Ovary (tissue), 9 donors: ENCODE measurements around the gene EIF5A. TPM values are rescaled to one million over a fixed set of nuclear protein-coding genes. Genes with fewer than 3 reads are reported as not detected.

ENCODE experiments used
- DNase-seq, 5 donors: peaks; one replicate each; pipeline ENCODE4 v3.0.0-alpha.2; 2019 to 2020
- H3K27ac ChIP-seq, 2 donors: fragments of 200-600 bp; one replicate each; pipeline versions ENCODE4 v1.5.1 to v1.8.0; 2019 to 2022
- H3K27me3 ChIP-seq: fragments of 200-600 bp; one replicate; pipeline ENCODE4 v1.8.0; 2022
- H3K36me3 ChIP-seq: fragments of 200-600 bp; sonication (generic); one replicate; pipeline ENCODE4 v1.5.1; 2019
- H3K4me1 ChIP-seq: one replicate; pipeline ENCODE4 v1.8.1; 2013; ENCODE audit warnings: mild to moderate bottlenecking, moderate library complexity; ENCODE audit not compliant: insufficient read depth
- H3K4me3 ChIP-seq: fragments of 200-600 bp; sonication (generic); one replicate; pipeline ENCODE4 v1.5.1; 2017
- H3K9me3 ChIP-seq, 2 donors: fragments of 200-600 bp in 1 of 2; sonication (generic) in 1 of 2; one replicate each; pipeline versions ENCODE4 v1.5.1 to v1.8.1; 2013 to 2019; ENCODE audit warnings: mild to moderate bottlenecking in 1 of 2, moderate library complexity in 1 of 2
- EP300 ChIP-seq: sonication (generic); formaldehyde crosslinking; IDR thresholded peaks from one replicate; pipeline ENCODE4 v1.6.1; 2017; ENCODE audit warnings: antibody characterized with exemption
- POLR2A ChIP-seq: fragments of 450-650 bp; IDR thresholded peaks from one replicate; pipeline ENCODE4 v1.6.1; 2017; ENCODE audit warnings: antibody characterized with exemption, mild to moderate bottlenecking, moderate library complexity
- WGBS, 3 donors: extraction: QIAGEN DNeasy Blood & Tissue Kit in 1 of 3; methylation state at CpG; one replicate each; pipeline versions ENCODE4 v1.1.5 to v1.1.7; 2013 to 2017; 5-methylcytosine and 5-hydroxymethylcytosine counted together
- intact Hi-C, 4 donors: fragments of 100-400 bp; cut with DNase I; formaldehyde crosslinking; loops; one replicate each; pipeline versions ENCODE4 v1.11.0 to v1.15.1; 2022 to 2023
- polyA plus RNA-seq, 2 donors: library from polyadenylated mRNA; stranded (reverse); fragments of 200-250 nt in 1 of 2; fragments of 350-450 nt in 1 of 2; fragmentation: Illumina TruSeq in 1 of 2; extraction: RNeasy Lipid Tissue Mini Kit (QIAGEN cat#74804) in 1 of 2; gene quantifications; one replicate each; pipeline ENCODE4 v1.2.3, GENCODE V29; 2013 to 2014
- total RNA-seq, 7 donors: library from RNA; depleted of rRNA in 2 of 7; stranded (reverse); fragments of >200 nt in 2 of 7; fragmentation: NEBNext Ultra II Directional in 3 of 7; extraction: Animal tissue kit (Norgen Biotek cat#: 25700) in 3 of 7; gene quantifications; one replicate each; pipeline versions ENCODE4 v1.1.0 to v1.2.4, GENCODE V29; 2016 to 2023
- TF ChIP-seq, protein P1 (sequence below), 3 donors: fragments of 450-650 bp in 2 of 3; fragments of 200-600 bp in 1 of 3; IDR thresholded peaks; one replicate each; pipeline versions ENCODE4 v1.5.1 to v1.8.0; 2016 to 2022; ENCODE audit warnings: antibody characterized with exemption in 3 of 3, mild to moderate bottlenecking in 1 of 3
- donor health status: DM: no; HTN: no; CAD: no; lungs with moderate emphysema.
- donor health status: DM: no; HTN: no; CAD: no.
- donor health status: Bipolar disorder and iron deficiency.
- donor health status: DM: yes; HTN: yes; CAD: no.
- donor health status: DM: no; HTN: no; CAD: no.
- donor health status: DM: yes; HTN: yes; CAD: no.

Gene EIF5A
- total and polyA plus RNA-seq, 9 donors, result 55.9 to 302 (median 229) TPM

DNA sequence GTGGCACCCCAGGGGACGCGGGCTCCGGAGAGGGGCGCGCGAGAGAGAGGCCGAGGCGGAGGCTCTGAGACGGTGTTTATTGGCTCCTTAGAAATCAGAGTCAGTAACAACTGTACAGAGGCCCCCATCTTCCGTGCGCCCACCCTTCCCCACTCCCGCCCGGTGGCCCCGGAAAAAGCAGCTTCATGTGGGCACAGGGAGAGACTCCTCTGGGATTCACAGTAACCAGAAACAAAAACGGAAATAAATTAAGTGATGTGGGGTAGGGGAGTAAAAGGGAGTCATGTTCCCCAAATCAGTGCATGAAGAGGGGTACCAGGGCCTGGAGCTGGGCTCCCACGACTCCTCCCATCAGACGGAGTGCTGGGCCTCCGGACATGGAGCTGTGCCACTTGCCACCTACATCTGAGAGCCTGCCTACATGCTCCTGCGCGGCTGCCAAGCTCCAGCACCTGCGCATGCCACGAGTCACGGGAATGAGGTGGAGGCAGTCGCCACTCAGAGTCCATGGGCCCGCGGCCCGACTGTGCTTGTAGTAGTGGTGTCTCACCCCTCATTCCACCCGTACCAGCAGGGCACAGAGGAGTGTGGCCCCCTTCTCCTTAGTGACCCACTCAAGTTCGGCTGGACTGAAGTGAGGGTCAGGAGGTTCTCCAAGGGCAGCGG, 8.3 kb downstream of the EIF5A start:
- Histone ChIP-seq H3K9me3 (no peaks in the 10 kb centered on the region), H3K27ac (peak overlapping the region; percentile 78 to 81), H3K27me3 (no peaks in the 10 kb centered on the region), H3K4me3 (peak overlapping the region; percentile 84), H3K4me1 (peaks cover 4% of the 10 kb centered on the region), H3K36me3 (no peaks in the 10 kb centered on the region)
- intact Hi-C loops, result no loop called here
- 31 to 35% (median 34%) methylated on average over 30 of the region's 30 CpGs for WGBS, 3 donors
- TF ChIP-seq EP300 (no peak), POLR2A (no peak)
- TF ChIP-seq, protein P1, sequence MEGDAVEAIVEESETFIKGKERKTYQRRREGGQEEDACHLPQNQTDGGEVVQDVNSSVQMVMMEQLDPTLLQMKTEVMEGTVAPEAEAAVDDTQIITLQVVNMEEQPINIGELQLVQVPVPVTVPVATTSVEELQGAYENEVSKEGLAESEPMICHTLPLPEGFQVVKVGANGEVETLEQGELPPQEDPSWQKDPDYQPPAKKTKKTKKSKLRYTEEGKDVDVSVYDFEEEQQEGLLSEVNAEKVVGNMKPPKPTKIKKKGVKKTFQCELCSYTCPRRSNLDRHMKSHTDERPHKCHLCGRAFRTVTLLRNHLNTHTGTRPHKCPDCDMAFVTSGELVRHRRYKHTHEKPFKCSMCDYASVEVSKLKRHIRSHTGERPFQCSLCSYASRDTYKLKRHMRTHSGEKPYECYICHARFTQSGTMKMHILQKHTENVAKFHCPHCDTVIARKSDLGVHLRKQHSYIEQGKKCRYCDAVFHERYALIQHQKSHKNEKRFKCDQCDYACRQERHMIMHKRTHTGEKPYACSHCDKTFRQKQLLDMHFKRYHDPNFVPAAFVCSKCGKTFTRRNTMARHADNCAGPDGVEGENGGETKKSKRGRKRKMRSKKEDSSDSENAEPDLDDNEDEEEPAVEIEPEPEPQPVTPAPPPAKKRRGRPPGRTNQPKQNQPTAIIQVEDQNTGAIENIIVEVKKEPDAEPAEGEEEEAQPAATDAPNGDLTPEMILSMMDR (IDR thresholded peaks at IDR 0.05), result no peak
- peak in 2 of 5 donors; percentile 47 to 60 for DNase-seq

DNA sequence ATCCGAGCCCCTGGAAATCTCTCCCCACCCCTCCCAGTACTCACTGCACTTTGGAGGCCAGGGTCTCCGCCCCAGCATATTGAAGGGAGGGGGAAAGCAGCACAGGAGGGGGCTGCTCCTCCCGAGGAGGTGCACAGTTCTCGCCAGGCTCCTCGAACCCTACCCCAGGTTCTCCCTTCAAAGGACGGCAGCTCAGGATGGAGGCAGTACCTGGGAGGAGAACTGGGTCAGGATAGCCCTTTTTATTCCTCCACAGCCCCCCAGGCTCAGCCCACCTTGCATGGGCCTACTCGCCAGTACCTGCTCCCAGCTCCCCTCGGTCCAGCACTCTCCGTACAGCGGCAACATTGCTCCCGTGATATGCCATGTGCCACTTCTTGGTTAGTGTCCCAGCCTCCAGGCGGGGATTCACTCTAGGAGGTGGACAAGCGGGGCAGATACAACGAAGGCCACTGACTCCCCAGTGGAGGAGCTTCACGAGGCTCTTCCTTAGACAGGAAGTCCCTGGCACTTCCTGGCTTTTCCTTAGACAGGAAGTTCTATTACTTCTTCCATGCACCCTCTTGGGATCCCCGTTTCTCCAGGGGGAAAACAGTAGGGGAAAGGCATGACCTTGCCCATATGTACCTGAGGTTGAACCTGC, 9.9 kb downstream of the EIF5A start:
- H3K9me3 ChIP-seq, result no peaks in the 10 kb centered on the region
- H3K4me3 ChIP-seq, result no peak overlapping the region
- no peak overlapping the region for H3K27ac ChIP-seq
- TF ChIP-seq EP300, result no peak
- TF ChIP-seq, protein P1 (IDR thresholded peaks at IDR 0.05), result no peak
- TF ChIP-seq POLR2A, result no peak
- peak in 2 of 5 donors; percentile 17 to 25 for DNase-seq
- no peaks in the 10 kb centered on the region for H3K27me3 ChIP-seq
- intact Hi-C loops, result no loop called here
- H3K36me3 ChIP-seq, result no peaks in the 10 kb centered on the region
- WGBS, 3 donors, result 77 to 82% (median 81%) methylated on average over 15 to 16 of the region's 16 CpGs
- H3K4me1 ChIP-seq, result peaks cover 4% of the 10 kb centered on the region

DNA sequence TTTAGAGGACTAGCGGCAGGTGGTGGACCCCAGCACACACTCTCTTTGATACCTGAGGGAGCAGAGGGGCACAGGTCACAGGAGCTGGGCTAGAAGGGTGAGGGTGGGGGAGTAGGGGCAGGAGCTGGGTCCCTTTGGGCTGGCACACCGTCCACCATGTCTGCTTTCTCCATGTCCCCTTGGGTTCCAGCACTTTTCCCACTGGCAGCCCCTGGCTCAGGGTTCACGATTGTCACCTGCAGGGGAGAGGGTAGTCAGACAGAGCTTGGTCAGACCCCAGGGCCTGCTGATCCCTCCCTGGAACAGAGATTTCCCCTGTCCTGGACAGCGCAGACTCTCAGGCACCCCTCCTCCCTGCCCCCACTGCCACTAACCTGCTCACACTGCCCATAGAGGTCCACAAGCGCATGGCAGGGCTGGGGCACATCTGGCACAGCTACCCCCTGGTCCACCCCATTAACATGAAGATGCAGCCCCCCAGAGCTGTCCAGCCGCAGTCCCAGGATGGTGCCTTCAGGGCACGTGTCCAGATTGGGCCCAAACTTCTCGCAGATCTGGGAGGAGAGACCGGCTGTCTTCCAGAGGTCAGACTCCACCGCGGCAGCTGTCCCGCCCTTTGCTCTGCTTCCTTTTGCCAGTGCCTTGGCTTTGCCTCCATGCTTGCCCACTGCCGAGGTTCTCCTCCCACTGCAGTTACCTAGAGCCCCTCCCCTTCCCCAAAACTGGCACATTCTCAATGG, 10.9 kb downstream of the EIF5A start:
- no peaks in the 10 kb centered on the region for H3K36me3 ChIP-seq
- WGBS, 3 donors, result 85 to 87% (median 86%) methylated on average over 12 to 13 of the region's 13 CpGs

DNA sequence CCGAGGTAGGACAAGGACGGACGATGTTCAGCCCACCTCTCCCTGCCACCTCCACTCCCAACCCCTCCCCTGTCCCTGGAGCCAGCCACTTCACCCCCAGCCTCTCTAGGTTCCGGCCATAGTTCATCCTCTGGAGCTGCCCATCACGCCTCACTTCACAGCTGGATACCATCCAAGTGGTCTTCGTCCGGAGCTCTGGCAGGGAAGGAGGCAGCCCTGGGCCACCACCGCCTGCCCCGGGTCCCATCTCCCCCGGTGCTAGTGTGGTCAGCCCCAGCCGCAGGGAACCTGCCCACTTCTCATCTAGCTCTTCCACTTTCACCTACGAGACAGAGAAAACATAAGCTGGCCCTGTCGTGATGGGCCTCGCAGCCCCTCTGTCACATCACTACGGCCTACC, 14.0 kb downstream of the EIF5A start:
- Histone ChIP-seq H3K27me3 (no peaks in the 10 kb centered on the region), H3K36me3 (no peaks in the 10 kb centered on the region), H3K4me1 (no peaks in the 10 kb centered on the region), H3K27ac (no peak overlapping the region), H3K9me3 (no peaks in the 10 kb centered on the region), H3K4me3 (no peak overlapping the region)
- TF ChIP-seq POLR2A, result no peak
- no peak for TF ChIP-seq EP300
- TF ChIP-seq, protein P1 (IDR thresholded peaks at IDR 0.05), result no peak
- intact Hi-C loops, result no loop called here
- WGBS, 3 donors, result 88 to 90% (median 89%) methylated on average over 15 of the region's 15 CpGs
- DNase-seq, result peak in 1 of 5 donors; percentile 22

More for the DNA sequence above, 10.9 kb downstream of the EIF5A start:
- intact Hi-C loops, result no loop called here
- no peak overlapping the region for H3K4me3 ChIP-seq
- H3K9me3 ChIP-seq, result no peaks in the 10 kb centered on the region
- peaks cover 4% of the 10 kb centered on the region for H3K4me1 ChIP-seq
- no peak overlapping the region for H3K27ac ChIP-seq
- no peaks in the 10 kb centered on the region for H3K27me3 ChIP-seq
- peak in 2 of 5 donors; percentile 21 to 28 for DNase-seq
- no peak for TF ChIP-seq EP300
- TF ChIP-seq POLR2A, result no peak
- TF ChIP-seq, protein P1 (IDR thresholded peaks at IDR 0.05), result no peak
